Right hindlimb (tissue), 1 donor: ENCODE data around the gene BLTP2.
"Not testable (repeated sequence)": the region's sequence is repeated elsewhere in the genome, so short reads cannot be mapped to it uniquely, and the experiment has no call there.

Experiments used
- DNase-seq: peaks from one replicate; pipeline ENCODE4 v3.0.0-alpha.2; 2018

Gene BLTP2

GRCh38 chr17:28644787-28645575 is at the start of gene BLTP2:
Gene BLTP2 (minus strand): TSS chr17:28645158. CDS start chr17:28645056, 102 bp downstream.
- DNase-seq: peak; percentile 98

- peak; percentile 1 for DNase-seq
Measured at GRCh38 chr17:28693869-28694268, 48.9 kb upstream of the BLTP2 start.

DNA sequence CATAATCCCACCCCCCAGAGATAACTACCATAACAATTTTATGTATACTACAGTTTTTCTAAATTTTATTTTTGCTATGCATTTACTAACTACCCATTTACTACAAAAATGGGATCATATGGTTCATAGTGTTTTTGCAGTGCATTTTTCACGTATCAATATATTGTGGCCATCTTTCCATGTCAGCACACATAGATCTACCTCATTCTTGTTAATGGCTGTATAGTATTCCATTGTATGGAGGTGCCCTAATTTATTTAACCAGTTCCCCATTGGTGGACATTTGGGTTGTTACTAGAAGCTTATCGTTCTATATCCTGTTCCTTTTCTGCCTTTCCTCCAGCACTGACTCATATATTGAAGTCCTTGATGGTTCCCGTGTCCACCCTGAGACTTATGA is 44.1 kb upstream of the BLTP2 start:
- DNase-seq: no peak

GRCh38 chr17:28688481-28688880 is 43.5 kb upstream of the BLTP2 start:
- DNase-seq: no peak

DNA sequence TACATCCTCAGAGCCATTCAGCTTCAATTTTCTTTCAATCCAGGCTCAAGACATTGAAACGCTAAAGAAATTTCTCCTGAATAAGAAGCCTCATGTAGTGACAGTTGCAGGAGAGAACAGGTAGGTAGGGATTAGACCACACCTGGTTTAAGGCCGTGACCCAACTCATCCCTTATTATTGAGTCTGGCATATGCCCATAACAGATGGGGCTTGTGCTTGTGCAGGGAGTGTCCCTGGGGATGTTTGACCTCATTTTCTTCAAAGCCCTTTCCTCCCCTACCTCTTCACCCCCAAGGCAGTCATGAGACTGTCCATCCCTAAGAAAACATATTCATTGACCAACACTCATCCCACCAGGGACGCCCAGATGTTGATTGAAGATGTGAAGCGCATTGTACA is 41.3 kb upstream of the BLTP2 start:
- no peak for DNase-seq

DNA sequence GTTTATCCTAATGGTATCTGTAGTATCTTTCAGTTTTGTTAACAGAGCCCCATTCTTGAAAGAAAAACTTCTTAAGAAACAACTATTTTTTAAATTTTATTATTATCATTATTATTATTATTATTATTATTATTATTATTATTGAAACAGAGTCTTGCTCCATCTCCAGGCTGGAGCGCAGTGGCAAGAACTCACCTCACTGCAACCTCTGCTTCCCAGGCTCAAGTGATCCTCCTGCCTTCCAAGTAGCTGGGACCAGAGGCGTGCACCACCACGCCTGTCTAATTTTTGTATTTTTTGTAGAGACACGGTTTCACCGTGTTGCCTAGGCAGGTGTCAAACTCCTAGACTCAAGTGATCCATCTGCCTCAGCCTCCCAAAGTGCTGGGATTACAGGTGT is 40.4 kb upstream of the BLTP2 start:
- no peak for DNase-seq

GRCh38 chr17:28684963-28685362 is 40.0 kb upstream of the BLTP2 start:
- DNase-seq: no peak

DNA sequence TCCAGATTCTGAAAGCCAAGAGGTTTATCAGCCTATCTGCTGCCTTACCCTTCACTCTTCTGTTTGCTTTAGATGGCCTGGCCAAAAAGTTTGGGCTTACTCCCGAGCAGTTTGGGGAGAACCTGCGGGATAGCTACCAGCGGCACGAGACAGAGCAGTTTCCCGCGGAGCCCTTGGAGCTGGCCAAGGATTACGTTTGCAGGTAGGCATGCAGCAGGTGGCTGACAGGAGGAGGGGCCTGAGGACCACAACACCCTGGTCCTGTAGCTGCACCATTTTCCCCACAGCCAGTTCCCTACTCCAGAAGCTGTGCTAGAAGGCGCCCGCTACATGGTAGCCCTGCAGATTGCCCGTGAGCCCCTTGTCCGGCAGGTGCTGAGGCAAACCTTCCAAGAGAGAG is 37.7 kb upstream of the BLTP2 start:
- DNase-seq: no peak

- DNase-seq: no peak
Measured at GRCh38 chr17:28675980-28676379, 31.0 kb upstream of the BLTP2 start.

DNA sequence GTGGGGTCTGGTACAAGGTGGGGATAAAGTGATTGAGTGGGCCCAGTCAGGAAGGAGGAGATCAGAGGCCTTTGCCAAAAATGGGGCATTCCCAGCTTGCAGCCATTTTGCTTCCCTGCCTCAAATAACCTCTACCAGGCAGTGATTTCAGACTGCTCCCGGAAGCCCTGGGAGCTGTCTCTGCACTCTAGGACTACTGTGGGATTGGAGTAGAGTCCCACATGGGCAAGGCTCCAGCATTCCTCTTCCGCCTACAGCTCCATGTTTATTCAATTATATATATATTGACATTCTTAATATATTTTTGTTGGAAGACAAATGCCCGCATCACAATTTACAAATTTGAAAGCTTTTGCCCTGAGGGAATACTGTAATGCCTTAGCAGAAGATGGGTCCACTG is 30.5 kb upstream of the BLTP2 start:
- no peak for DNase-seq

GRCh38 chr17:28669918-28670317 is 25.0 kb upstream of the BLTP2 start:
- no peak for DNase-seq

DNA sequence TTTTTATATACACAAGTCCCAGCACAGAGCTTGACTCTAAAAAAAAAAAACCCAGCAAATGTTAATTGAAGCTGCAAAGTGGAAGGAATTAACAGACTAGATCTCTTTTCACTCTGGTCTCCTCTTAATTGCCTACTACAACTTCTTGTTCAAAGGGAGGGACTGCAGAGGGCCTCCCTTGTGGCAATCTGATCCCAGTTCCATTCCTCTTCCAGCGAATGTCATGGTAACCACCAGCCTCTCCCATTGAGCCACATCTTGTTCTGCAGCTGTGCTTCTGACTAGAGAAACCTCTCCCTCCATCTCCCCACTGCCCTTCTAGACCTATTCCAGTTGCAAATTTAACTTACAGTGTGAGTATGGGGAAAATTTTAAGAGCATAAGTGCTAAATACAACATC is 22.9 kb upstream of the BLTP2 start:
- DNase-seq: no peak

GRCh38 chr17:28665994-28666393 is 21.0 kb upstream of the BLTP2 start:
- no peak for DNase-seq

GRCh38 chr17:28663723-28664122 is 18.8 kb upstream of the BLTP2 start:
- DNase-seq: no peak

DNA sequence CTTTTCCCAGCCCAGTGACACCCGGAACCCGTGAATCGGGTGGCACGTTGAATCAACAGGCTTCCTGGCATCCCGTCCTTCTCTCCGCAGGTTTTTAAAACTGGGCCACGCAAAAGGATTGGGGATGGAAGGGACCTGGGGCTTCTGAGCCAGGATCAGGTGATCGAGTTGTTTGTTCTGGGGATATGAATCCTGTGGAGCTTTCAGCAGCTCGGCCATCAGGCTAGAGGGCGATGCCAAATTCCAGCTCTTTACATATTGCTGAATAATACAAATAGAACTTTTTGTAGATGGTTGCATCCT is 17.5 kb upstream of the BLTP2 start:
- no peak for DNase-seq

- peak; percentile 95 for DNase-seq
Measured at GRCh38 chr17:28661635-28662526, 16.9 kb upstream of the BLTP2 start, which contains the start of the genes SDF2 and SUPT6H. Gene SDF2 (minus strand): TSS chr17:28661906. CDS start chr17:28661876, 30 bp downstream. Gene SUPT6H (plus strand): TSS chr17:28662205. CDS start chr17:28673402, 11,197 bp downstream.

- DNase-seq: not testable (repeated sequence)
Measured at GRCh38 chr17:28659497-28659881, 14.5 kb upstream of the BLTP2 start.

DNA sequence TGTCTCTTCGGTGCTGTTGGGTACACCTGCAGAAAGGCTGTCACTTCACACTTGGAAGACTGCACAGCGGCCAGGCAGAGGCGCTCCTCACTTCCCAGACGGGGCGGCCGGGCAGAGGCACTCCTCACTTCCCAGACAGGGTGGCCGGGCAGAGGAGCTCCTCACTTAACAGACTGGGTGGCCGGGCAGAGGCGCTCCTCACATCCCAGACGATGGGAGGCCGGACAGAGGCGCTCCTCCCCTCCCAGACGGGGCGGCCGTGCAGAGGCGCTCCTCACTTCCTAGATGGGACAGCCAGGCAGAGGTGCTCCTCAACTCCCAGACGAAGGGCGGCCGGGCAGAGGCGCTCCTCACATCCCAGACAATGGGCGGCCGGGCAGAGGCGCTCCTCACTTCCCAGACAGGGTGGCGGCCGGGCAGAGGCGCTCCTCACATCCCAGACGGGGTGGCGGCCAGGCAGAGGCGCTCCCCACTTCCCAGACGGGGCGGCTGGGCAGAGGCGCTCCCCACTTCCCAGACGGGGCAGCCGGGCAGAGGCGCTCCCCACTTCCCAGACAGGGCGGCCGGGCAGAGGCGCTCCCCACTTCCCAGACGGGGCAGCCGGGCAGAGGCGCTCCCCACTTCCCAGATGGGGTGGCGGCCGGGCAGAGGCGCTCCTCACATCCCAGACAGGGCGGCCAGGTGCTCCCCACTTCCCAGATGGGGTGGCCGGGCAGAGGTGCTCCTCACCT is 14.0 kb upstream of the BLTP2 start:
- DNase-seq: not testable (repeated sequence)

DNA sequence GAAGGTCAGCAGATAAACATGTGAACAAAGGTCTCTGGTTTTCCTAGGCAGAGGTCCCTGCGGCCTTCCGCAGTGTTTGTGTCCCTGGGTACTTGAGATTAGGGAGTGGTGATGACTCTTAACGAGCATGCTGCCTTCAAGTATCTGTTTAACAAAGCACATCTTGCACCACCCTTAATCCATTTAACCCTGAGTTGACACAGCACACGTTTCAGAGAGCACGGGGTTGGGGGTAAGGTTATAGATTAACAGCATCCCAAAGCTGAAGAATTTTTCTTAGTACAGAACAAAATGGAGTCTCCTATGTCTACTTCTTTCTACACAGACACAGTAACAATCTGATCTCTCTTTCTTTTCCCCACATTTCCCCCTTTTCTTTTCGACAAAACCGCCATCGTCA is 13.4 kb upstream of the BLTP2 start:
- not testable (repeated sequence) for DNase-seq

GRCh38 chr17:28657756-28658155 is 12.8 kb upstream of the BLTP2 start:
- no peak for DNase-seq

- DNase-seq: no peak
Measured at GRCh38 chr17:28655160-28655559, 10.2 kb upstream of the BLTP2 start.

DNA sequence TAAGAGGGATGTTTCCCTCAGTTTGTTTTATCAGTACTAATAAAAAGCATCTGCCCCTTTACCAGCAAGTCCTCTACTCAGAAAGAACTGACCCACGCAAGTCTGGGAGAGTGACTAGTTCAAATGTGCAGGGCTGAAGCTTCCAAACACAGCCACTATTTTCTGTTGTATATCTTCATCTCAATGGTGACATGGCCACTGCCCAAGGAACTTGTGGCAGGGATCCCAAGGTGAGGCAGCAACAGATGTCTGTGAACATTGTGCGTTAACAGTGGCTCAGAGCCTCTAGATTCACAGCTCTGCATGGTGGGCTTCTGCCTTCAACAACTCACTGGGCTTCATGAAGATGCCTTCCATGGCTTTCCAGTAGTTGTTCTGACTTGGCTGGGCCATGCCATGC is 3.7 kb upstream of the BLTP2 start:
- no peak for DNase-seq

- DNase-seq: no peak
Measured at GRCh38 chr17:28646039-28646754, 1.2 kb upstream of the BLTP2 start.
